Measurements from ENCODE around the gene FEV.

DNA sequence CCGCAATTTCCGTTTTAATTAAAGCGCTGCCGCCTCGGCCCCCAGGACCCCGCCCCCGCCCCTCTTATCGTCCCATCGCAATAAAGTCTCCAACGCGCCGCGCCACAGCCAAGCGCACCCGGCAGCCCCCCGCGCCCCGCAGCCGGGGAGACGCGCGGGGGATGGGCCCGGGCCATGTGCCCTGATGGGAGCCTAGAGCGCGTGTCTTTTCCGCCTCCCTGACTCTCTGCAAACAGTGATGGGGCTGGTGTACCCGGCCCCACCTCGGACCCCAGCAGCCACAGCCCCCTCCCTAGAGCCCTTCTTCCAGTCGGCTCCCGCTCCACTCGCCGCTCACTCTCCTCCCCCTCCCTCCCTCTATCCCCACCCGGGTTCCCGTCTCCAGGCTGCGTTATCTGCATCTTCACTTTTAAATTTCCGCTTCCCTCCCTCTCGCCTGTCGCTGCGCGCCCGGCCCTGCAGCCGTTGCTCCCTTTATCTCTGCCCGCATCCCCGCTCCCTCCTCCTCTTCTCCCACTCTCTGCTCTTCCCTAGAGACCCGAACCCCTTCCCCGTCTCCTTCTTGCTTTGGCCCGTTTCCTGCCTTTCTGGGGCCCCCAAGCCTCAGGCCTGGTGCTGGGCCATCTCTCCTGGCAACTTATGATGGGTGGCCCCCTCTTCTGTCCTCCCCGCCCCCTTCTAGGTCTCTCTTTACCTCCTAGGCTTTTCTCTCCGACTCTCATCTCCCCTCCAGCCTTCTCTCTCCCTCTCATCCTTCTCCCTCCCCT, 524 bp upstream of the FEV start:
- TF ChIP-seq CTCF (IDR thresholded peaks at IDR 0.05) (no peak), POLR2A (IDR thresholded peaks at IDR 0.05) (no peak)
